Measurements from ENCODE around the gene KCNE4. TPM values are rescaled to one million over a fixed set of nuclear protein-coding genes. Genes with fewer than 3 reads are reported as not detected.

Gene KCNE4
- polyA plus RNA-seq, 1 donor from 2014 or later: not detected

- Histone ChIP-seq H3K4me3 (ENCODE audit: low read length) (no peak overlapping the region), H3K4me2 (ENCODE audit: low read length) (no peak overlapping the region), H3F3A (ENCODE audit: insufficient read depth, low read length, poor library complexity, severe bottlenecking) (no peaks in the 10 kb centered on the region), H3K27me3 (ENCODE audit: insufficient read depth, low read depth, low read length) (no peaks in the 10 kb centered on the region), H3K79me2 (replicated peaks; ENCODE audit: insufficient read depth, low read length) (no peaks in the 10 kb centered on the region), H3K9me2 (ENCODE audit: insufficient read depth, low read length) (no peaks in the 10 kb centered on the region), H2AFZ (ENCODE audit: low read depth, low read length) (no peak overlapping the region), H3K27ac (ENCODE audit: low read length) (no peak overlapping the region), H3K9ac (ENCODE audit: low read length) (no peak overlapping the region), H4K20me1 (ENCODE audit: insufficient read depth) (no peaks in the 10 kb centered on the region), H3K36me3 (ENCODE audit: insufficient read depth, low read length) (no peaks in the 10 kb centered on the region), H3K9me3 (ENCODE audit: low read length) (no peaks in the 10 kb centered on the region)
- TF ChIP-seq SMC3 (conservative IDR thresholded peaks at IDR 0.05; ENCODE audit: poor library complexity) (no peak), MXI1 (conservative IDR thresholded peaks at IDR 0.05; ENCODE audit: poor library complexity, severe bottlenecking) (no peak), TAF1 (IDR thresholded peaks at IDR 0.05; ENCODE audit: low read depth) (no peak), EP300 (conservative IDR thresholded peaks at IDR 0.05; ENCODE audit: poor library complexity, severe bottlenecking) (no peak), EZH2 (IDR thresholded peaks at IDR 0.05; ENCODE audit: borderline replicate concordance, insufficient read depth, low read length, poor library complexity, severe bottlenecking) (no peak), RAD21 (conservative IDR thresholded peaks at IDR 0.05) (no peak), REST (IDR thresholded peaks at IDR 0.05; ENCODE audit: borderline replicate concordance) (no peak), POLR2AphosphoS5 (IDR thresholded peaks at IDR 0.05) (no peak)
- TF ChIP-seq, protein P1, sequence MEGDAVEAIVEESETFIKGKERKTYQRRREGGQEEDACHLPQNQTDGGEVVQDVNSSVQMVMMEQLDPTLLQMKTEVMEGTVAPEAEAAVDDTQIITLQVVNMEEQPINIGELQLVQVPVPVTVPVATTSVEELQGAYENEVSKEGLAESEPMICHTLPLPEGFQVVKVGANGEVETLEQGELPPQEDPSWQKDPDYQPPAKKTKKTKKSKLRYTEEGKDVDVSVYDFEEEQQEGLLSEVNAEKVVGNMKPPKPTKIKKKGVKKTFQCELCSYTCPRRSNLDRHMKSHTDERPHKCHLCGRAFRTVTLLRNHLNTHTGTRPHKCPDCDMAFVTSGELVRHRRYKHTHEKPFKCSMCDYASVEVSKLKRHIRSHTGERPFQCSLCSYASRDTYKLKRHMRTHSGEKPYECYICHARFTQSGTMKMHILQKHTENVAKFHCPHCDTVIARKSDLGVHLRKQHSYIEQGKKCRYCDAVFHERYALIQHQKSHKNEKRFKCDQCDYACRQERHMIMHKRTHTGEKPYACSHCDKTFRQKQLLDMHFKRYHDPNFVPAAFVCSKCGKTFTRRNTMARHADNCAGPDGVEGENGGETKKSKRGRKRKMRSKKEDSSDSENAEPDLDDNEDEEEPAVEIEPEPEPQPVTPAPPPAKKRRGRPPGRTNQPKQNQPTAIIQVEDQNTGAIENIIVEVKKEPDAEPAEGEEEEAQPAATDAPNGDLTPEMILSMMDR (IDR thresholded peaks at IDR 0.05; ENCODE audit: poor library complexity, severe bottlenecking): no peak
Measured at GRCh38 chr2:223075301-223076270, 23.6 kb downstream of the KCNE4 start.

DNA sequence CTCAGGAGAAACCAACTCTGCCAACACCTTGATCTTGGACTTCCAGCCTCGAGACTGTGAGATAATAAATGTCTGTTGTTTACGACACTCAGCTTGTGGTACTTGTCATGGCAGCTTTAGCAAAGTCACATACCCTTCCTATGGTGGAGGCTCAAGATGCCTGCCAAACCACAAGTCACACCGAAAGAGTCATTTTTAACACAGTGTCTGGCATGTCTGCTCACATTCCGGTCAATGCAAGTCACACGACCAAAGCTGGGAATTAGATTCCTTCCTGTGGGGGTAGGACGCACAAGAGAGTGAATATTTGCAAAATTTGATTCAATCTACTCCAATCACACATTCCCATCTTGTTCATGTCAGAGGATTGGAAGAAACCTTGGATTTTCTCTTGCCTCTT lies 24.6 kb downstream of the KCNE4 start:
- Histone ChIP-seq H3F3A (ENCODE audit: insufficient read depth, low read length, poor library complexity, severe bottlenecking) (no peaks in the 10 kb centered on the region), H3K4me2 (ENCODE audit: low read length) (no peak overlapping the region), H3K4me3 (ENCODE audit: low read length) (no peak overlapping the region), H2AFZ (ENCODE audit: low read depth, low read length) (no peak overlapping the region), H3K9me3 (ENCODE audit: low read length) (no peaks in the 10 kb centered on the region), H3K9me2 (ENCODE audit: insufficient read depth, low read length) (no peaks in the 10 kb centered on the region), H3K27me3 (ENCODE audit: insufficient read depth, low read depth, low read length) (no peaks in the 10 kb centered on the region), H3K79me2 (replicated peaks; ENCODE audit: insufficient read depth, low read length) (no peaks in the 10 kb centered on the region), H4K20me1 (ENCODE audit: insufficient read depth) (no peaks in the 10 kb centered on the region), H3K27ac (ENCODE audit: low read length) (no peak overlapping the region), H3K9ac (ENCODE audit: low read length) (no peak overlapping the region), H3K36me3 (ENCODE audit: insufficient read depth, low read length) (no peaks in the 10 kb centered on the region)
- TF ChIP-seq POLR2AphosphoS5 (IDR thresholded peaks at IDR 0.05): no peak
- TF ChIP-seq MXI1 (conservative IDR thresholded peaks at IDR 0.05; ENCODE audit: poor library complexity, severe bottlenecking): no peak
- no peak for TF ChIP-seq SMC3 (conservative IDR thresholded peaks at IDR 0.05; ENCODE audit: poor library complexity)
- no peak for TF ChIP-seq EZH2 (IDR thresholded peaks at IDR 0.05; ENCODE audit: borderline replicate concordance, insufficient read depth, low read length, poor library complexity, severe bottlenecking)
- TF ChIP-seq RAD21 (conservative IDR thresholded peaks at IDR 0.05): no peak
- no peak for TF ChIP-seq TAF1 (IDR thresholded peaks at IDR 0.05; ENCODE audit: low read depth)
- TF ChIP-seq EP300 (conservative IDR thresholded peaks at IDR 0.05; ENCODE audit: poor library complexity, severe bottlenecking): no peak
- TF ChIP-seq, protein P1 (IDR thresholded peaks at IDR 0.05; ENCODE audit: poor library complexity, severe bottlenecking): no peak
- no peak for TF ChIP-seq REST (IDR thresholded peaks at IDR 0.05; ENCODE audit: borderline replicate concordance)
